Neural progenitor cell (in vitro differentiated cells): Measurements from ENCODE around the gene SPRTN.

Source experiments
- EZH2 ChIP-seq: fragments of 200-600 bp; sonication (generic); IDR thresholded peaks from 2 replicates; pipeline ENCODE4 v1.6.1; 2017; ENCODE audit warnings: antibody characterized with exemption, mild to moderate bottlenecking, moderate library complexity
- EZH2phosphoT487 ChIP-seq: fragments of 200-600 bp; sonication (generic); IDR thresholded peaks from 2 replicates; pipeline ENCODE4 v1.6.1; 2017; ENCODE audit warnings: antibody characterized with exemption
- TF ChIP-seq, protein P1 (sequence below): fragments of 200-600 bp; sonication (generic); IDR thresholded peaks from 2 replicates; pipeline ENCODE4 v1.5.1; 2017; ENCODE audit warnings: antibody characterized with exemption, mild to moderate bottlenecking

DNA sequence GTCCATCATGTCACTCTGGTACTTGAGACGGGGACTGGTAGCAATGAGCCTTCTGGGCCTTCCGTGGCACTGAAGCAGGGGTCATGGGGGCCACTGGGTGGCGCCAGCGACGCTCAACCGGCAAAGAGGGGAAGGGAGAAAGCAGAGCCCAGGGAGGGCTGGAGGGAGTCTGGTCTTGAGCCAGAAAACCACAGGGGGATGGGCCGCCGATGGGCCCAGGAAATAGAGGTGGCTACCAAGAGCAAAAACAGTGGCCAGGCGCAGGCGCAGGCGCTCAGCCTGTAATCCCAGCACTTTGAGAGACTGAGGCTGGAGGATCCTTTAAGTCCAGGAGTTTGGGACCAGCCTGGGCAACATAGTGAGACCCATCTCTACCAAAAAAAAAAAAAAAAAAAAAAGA lies 22.2 kb upstream of the SPRTN start:
- no peak for TF ChIP-seq EZH2phosphoT487
- TF ChIP-seq, protein P1, sequence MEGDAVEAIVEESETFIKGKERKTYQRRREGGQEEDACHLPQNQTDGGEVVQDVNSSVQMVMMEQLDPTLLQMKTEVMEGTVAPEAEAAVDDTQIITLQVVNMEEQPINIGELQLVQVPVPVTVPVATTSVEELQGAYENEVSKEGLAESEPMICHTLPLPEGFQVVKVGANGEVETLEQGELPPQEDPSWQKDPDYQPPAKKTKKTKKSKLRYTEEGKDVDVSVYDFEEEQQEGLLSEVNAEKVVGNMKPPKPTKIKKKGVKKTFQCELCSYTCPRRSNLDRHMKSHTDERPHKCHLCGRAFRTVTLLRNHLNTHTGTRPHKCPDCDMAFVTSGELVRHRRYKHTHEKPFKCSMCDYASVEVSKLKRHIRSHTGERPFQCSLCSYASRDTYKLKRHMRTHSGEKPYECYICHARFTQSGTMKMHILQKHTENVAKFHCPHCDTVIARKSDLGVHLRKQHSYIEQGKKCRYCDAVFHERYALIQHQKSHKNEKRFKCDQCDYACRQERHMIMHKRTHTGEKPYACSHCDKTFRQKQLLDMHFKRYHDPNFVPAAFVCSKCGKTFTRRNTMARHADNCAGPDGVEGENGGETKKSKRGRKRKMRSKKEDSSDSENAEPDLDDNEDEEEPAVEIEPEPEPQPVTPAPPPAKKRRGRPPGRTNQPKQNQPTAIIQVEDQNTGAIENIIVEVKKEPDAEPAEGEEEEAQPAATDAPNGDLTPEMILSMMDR = peak; percentile 70
- TF ChIP-seq EZH2 = no peak
